Stromal cell of bone marrow (primary cell): ENCODE measurements around the gene FMOD.

Source experiments
- DNase-seq: peaks from one replicate; pipeline ENCODE4 v3.0.0-alpha.2; 2012; ENCODE audit warnings: low read depth

The FMOD gene

GRCh38 chr1:203351037-203351625 lies at the start of gene FMOD:
TSS of gene FMOD (minus strand) at chr1:203351122. CDS start at chr1:203348270, 2,852 bp downstream.
- DNase-seq = peak; percentile 43

- DNase-seq = no peak
Measured at GRCh38 chr1:203396595-203397194, 45.8 kb upstream of the FMOD start.

- no peak for DNase-seq
Measured at GRCh38 chr1:203395751-203396150, 44.8 kb upstream of the FMOD start.

GRCh38 chr1:203390298-203390697 lies 39.4 kb upstream of the FMOD start:
- DNase-seq = no peak

- no peak for DNase-seq
Measured at GRCh38 chr1:203388683-203389082, 37.8 kb upstream of the FMOD start.

- no peak for DNase-seq
Measured at GRCh38 chr1:203382026-203382425, 31.1 kb upstream of the FMOD start.

GRCh38 chr1:203381151-203381751 lies 30.3 kb upstream of the FMOD start:
- DNase-seq = no peak

GRCh38 chr1:203380420-203381150 lies 29.7 kb upstream of the FMOD start:
- DNase-seq = no peak

- no peak for DNase-seq
Measured at GRCh38 chr1:203379825-203380224, 28.9 kb upstream of the FMOD start.

GRCh38 chr1:203378556-203379245 lies 27.8 kb upstream of the FMOD start:
- DNase-seq = no peak

- DNase-seq = no peak
Measured at GRCh38 chr1:203373991-203374390, 23.1 kb upstream of the FMOD start.

- no peak for DNase-seq
Measured at GRCh38 chr1:203373002-203373401, 22.1 kb upstream of the FMOD start.

GRCh38 chr1:203371288-203371687 lies 20.4 kb upstream of the FMOD start:
- DNase-seq = no peak

- no peak for DNase-seq
Measured at GRCh38 chr1:203369666-203370065, 18.7 kb upstream of the FMOD start.

GRCh38 chr1:203368624-203369451 lies 17.9 kb upstream of the FMOD start:
- DNase-seq = peak; percentile 76

- no peak for DNase-seq
Measured at GRCh38 chr1:203367057-203367456, 16.1 kb upstream of the FMOD start.

GRCh38 chr1:203366476-203366875 lies 15.6 kb upstream of the FMOD start:
- no peak for DNase-seq

GRCh38 chr1:203364806-203365205 lies 13.9 kb upstream of the FMOD start:
- DNase-seq = no peak

GRCh38 chr1:203364094-203364801 lies 13.3 kb upstream of the FMOD start:
- DNase-seq = no peak

GRCh38 chr1:203362720-203363025 lies 11.8 kb upstream of the FMOD start:
- DNase-seq = no peak
